Uterus (tissue), 4 donors: ENCODE measurements around the gene AHCYL2. TPM values are rescaled to one million over a fixed set of nuclear protein-coding genes. Genes with fewer than 3 reads are reported as not detected.
A peak's percentile ranks its signal among the peaks of the same experiment; 100 is the strongest.
"Not testable (repeated sequence)": the region's sequence is repeated elsewhere in the genome, so short reads cannot be mapped to it uniquely, and the experiment has no call there.

Experiments
- DNase-seq, 2 donors: peaks; one replicate each; pipeline ENCODE4 v3.0.0-alpha.2; 2019 to 2020
- H3K27ac ChIP-seq, 2 donors: fragments of 200-600 bp; sonication (generic); 1 replicate in 1 of 2; 2 replicates in 1 of 2; pipeline ENCODE4 v1.5.1; 2016 to 2018
- H3K27me3 ChIP-seq, 2 donors: fragments of 200-600 bp; sonication (generic); one replicate each; pipeline ENCODE4 v1.5.1; 2018 to 2019; ENCODE audit warnings: control low read depth in 1 of 2
- H3K36me3 ChIP-seq, 2 donors: fragments of 200-600 bp; sonication (generic); one replicate each; pipeline ENCODE4 v1.5.1; 2019; ENCODE audit warnings: control low read depth in 1 of 2
- H3K4me1 ChIP-seq, 2 donors: fragments of 200-600 bp; sonication (generic); one replicate each; pipeline ENCODE4 v1.5.1; 2018 to 2019; ENCODE audit warnings: control low read depth in 1 of 2
- H3K4me3 ChIP-seq, 2 donors: fragments of 200-600 bp; sonication (generic); 1 replicate in 1 of 2; 2 replicates in 1 of 2; pipeline ENCODE4 v1.5.1; 2018 to 2019; ENCODE audit warnings: mild to moderate bottlenecking in 1 of 2
- H3K9me3 ChIP-seq, 2 donors: fragments of 200-600 bp; sonication (generic); one replicate each; pipeline ENCODE4 v1.5.1; 2019; ENCODE audit warnings: control low read depth in 1 of 2
- POLR2A ChIP-seq, 2 donors: fragments of 450-650 bp; IDR thresholded peaks; one replicate each; pipeline ENCODE4 v1.6.1; 2016; ENCODE audit warnings: antibody characterized with exemption in 2 of 2, mild to moderate bottlenecking in 1 of 2, moderate library complexity in 1 of 2
- intact Hi-C: fragments of 100-400 bp; cut with DNase I; formaldehyde crosslinking; loops from one replicate; pipeline ENCODE4 v1.15.1; 2023; ENCODE audit warnings: low total_unique reads
- total RNA-seq, 4 donors: library from RNA; depleted of rRNA in 3 of 4; stranded (reverse); fragments of >200 nt in 3 of 4; gene quantifications; one replicate each; pipeline versions ENCODE4 v1.1.0 to v1.2.4, GENCODE V29; 2014 to 2023
- TF ChIP-seq, protein P1 (sequence below), 4 experiments: fragments of 200-600 bp in 2 of 4; fragments of 450-650 bp in 2 of 4; sonication (generic) in 2 of 4; IDR thresholded peaks; one replicate each; pipeline ENCODE4 v1.5.1; 2016 to 2019; ENCODE audit warnings: antibody characterized with exemption in 4 of 4, mild to moderate bottlenecking in 2 of 4, moderate library complexity in 1 of 4
- donor health status: DM: yes; HTN: yes; CAD: no.

Gene AHCYL2
- total RNA-seq, 4 donors from 2014 or later, result 5.6 to 29.2 (median 23.7) TPM

DNA sequence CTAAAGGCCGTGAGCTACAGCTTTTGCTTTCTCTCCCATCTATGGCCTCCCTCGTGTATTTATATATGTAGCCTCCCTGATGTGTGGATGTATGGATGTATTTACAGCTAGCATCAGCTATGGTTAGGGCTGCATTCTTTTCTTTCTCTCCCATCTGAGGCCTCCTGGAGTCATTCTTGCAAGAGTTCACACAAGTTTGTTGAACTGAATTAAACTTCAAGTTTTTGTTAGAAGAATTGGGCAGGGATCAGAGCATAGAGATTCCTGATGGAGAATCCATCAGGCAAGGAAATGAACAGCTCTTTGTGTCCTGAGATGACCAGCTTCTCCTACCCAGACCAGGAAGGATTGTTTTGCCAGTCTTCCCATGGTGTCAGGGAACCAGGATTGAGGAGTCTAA, 60.3 kb downstream of the AHCYL2 start:
- TF ChIP-seq POLR2A (IDR thresholded peaks at IDR 0.05), result no peak
- TF ChIP-seq, protein P1, sequence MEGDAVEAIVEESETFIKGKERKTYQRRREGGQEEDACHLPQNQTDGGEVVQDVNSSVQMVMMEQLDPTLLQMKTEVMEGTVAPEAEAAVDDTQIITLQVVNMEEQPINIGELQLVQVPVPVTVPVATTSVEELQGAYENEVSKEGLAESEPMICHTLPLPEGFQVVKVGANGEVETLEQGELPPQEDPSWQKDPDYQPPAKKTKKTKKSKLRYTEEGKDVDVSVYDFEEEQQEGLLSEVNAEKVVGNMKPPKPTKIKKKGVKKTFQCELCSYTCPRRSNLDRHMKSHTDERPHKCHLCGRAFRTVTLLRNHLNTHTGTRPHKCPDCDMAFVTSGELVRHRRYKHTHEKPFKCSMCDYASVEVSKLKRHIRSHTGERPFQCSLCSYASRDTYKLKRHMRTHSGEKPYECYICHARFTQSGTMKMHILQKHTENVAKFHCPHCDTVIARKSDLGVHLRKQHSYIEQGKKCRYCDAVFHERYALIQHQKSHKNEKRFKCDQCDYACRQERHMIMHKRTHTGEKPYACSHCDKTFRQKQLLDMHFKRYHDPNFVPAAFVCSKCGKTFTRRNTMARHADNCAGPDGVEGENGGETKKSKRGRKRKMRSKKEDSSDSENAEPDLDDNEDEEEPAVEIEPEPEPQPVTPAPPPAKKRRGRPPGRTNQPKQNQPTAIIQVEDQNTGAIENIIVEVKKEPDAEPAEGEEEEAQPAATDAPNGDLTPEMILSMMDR (IDR thresholded peaks at IDR 0.05), result no peak
- Histone ChIP-seq H3K9me3 (no peaks in the 10 kb centered on the region), H3K27me3 (no peaks in the 10 kb centered on the region), H3K27ac (no peak overlapping the region), H3K4me1 (no peaks in the 10 kb centered on the region), H3K36me3 (no peaks in the 10 kb centered on the region), H3K4me3 (no peak overlapping the region)
- intact Hi-C loops, result no loop called here
- no peak for DNase-seq

DNA sequence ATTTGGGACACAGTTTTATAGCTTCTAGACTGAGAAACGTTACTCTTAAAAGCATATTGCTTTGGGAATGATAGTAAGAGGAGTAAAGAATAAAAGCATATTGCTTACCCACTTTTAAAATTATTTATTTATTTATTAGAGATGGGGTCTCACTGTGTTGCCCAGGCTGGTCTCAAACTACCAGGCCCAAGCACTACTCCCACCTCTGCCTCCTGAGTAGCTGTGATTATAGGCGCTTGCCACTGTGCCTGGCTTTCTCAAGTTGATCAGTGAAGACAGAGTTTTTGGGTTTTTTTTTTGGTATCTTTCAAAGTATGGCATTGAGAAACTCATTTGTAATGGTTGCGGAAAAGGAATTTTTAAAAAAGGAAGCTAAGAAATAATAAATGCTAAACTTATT, 68.0 kb downstream of the AHCYL2 start:
- Histone ChIP-seq H3K27me3 (no peaks in the 10 kb centered on the region), H3K27ac (no peak overlapping the region), H3K4me1 (no peaks in the 10 kb centered on the region), H3K9me3 (no peaks in the 10 kb centered on the region), H3K4me3 (no peak overlapping the region), H3K36me3 (no peaks in the 10 kb centered on the region)
- DNase-seq, result no peak
- no peak for TF ChIP-seq POLR2A (IDR thresholded peaks at IDR 0.05)
- TF ChIP-seq, protein P1 (IDR thresholded peaks at IDR 0.05), result no peak
- intact Hi-C loops, result loop anchor here (5.0 kb wide), 1 partner anchor 76 kb away; no protein-coding TSS in a partner anchor

DNA sequence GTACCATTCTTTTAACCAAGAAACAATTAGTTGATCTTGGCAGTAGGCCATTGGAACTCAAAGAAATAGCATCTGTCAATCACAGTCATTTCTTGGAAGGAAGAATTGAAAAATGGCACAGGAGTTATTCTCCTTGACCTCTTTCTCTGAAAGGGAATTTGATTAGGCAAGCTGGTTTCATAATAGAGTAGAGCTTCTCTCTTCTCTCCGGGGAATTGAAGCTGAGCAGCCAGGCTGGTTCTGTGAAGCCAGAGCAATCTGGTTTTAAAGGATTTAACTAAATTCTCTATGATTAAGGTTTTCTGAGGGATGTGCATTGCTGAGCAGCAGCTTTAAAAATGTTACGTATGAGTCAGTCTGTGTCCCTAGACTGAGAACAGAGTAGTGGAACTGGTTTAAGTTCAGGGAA, 70.2 kb downstream of the AHCYL2 start:
- no peak overlapping the region for H3K27ac ChIP-seq
- intact Hi-C loops, result no loop called here
- H3K36me3 ChIP-seq, result no peaks in the 10 kb centered on the region
- H3K4me3 ChIP-seq, result no peak overlapping the region
- H3K4me1 ChIP-seq, result no peaks in the 10 kb centered on the region
- no peak for TF ChIP-seq POLR2A (IDR thresholded peaks at IDR 0.05)
- TF ChIP-seq, protein P1 (IDR thresholded peaks at IDR 0.05), result no peak
- peak in 1 of 2 donors; percentile 20 for DNase-seq
- H3K9me3 ChIP-seq, result no peaks in the 10 kb centered on the region
- H3K27me3 ChIP-seq, result no peaks in the 10 kb centered on the region

DNA sequence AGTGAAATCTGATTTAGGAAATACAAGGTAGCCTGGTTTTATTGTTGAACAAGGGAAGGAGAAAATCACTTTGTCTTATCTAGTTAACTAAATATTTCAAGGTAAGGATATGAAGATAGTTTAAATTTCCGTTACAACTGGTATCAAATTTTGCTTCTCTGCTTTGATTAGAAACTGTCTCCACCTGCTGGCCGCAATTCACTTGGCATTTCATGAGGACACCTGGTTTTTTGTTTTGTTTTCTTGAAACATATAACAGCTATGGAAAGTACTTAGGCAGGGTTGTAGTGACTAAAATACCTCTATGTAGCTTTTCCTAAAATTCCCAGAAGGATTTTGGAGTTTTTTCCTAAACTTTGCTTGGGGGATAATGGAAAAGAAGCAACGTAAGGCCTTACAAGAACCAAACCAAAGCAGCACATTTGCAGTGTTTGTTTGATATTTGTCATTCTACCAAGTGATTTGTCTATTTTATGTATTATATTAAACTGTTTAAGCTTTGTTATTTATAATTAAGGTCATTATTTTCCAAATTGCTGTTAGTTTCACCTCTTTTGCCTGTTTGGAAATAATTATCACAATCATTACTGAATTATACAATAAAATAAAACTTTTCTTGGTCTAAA, 73.6 kb downstream of the AHCYL2 start:
- intact Hi-C loops, result no loop called here
- H3K27ac ChIP-seq, result no peak overlapping the region
- H3K4me3 ChIP-seq, result no peak overlapping the region
- H3K27me3 ChIP-seq, result no peaks in the 10 kb centered on the region
- H3K36me3 ChIP-seq, result no peaks in the 10 kb centered on the region
- DNase-seq, result peak; percentile 30 to 45
- TF ChIP-seq, protein P1 (IDR thresholded peaks at IDR 0.05), result peak; percentile 47 to 65 (median 57)
- no peak for TF ChIP-seq POLR2A (IDR thresholded peaks at IDR 0.05)
- no peaks in the 10 kb centered on the region for H3K4me1 ChIP-seq
- H3K9me3 ChIP-seq, result no peaks in the 10 kb centered on the region

DNA sequence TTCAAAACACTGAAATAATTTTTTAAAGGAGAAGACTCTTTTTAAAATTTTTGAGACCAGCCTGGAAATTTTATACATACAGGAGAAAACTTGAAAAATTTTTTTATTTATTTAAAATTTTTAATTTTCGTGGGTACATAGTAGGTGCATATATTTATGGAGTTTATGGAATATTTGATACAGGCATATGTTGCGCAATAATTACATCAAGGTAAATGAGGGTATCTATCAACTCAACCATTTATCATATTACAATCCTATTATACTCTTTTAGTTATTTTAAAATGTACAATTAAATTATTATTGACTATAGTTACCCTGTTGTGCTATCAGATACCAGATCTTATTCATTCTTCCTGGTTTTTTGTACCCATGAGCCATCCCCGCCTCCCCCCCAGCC, 75.1 kb downstream of the AHCYL2 start:
- intact Hi-C loops, result no loop called here
- Histone ChIP-seq H3K4me1 (no peaks in the 10 kb centered on the region), H3K27ac (no peak overlapping the region), H3K27me3 (no peaks in the 10 kb centered on the region), H3K4me3 (no peak overlapping the region), H3K36me3 (no peaks in the 10 kb centered on the region), H3K9me3 (no peaks in the 10 kb centered on the region)
- no peak for TF ChIP-seq POLR2A (IDR thresholded peaks at IDR 0.05)
- TF ChIP-seq, protein P1 (IDR thresholded peaks at IDR 0.05), result no peak
- no peak for DNase-seq

DNA sequence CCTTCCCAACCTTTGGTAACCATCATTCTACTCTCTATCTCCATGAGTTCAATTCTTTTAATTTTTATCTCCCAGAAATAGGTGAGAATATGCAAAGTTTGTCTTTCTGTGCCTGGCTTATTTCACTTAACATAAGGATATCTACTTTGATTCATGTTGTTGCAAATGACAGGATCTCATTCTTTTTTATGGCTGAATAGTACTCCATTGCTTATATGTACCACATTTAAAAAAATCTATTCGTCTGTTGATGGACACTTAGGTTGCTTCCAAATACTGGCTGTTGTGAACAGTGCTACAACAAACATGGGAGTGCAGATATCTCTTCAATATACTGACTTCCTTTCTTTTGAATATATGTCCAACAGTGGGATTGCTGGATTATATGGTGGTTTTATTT, 75.5 kb downstream of the AHCYL2 start:
- intact Hi-C loops, H3K4me3 ChIP-seq, DNase-seq, H3K4me1 ChIP-seq, H3K27me3 ChIP-seq, H3K27ac ChIP-seq, H3K36me3 ChIP-seq, H3K9me3 ChIP-seq: not testable (repeated sequence)
